ENCODE measurements around the gene ST6GALNAC5.

ST6GALNAC5 gene

GRCh38 chr1:77027847-77028246 lies 160.6 kb downstream of the ST6GALNAC5 start:
- no peak overlapping the region for H3K27ac ChIP-seq (ENCODE audit: low read depth, low read length)
- H3K9ac ChIP-seq (ENCODE audit: low read depth, low read length): no peak overlapping the region
- no peaks in the 10 kb centered on the region for H3K9me3 ChIP-seq (ENCODE audit: insufficient read depth, low read depth, low read length)
- no peak overlapping the region for H3K4me3 ChIP-seq (ENCODE audit: low read length)
- no peaks in the 10 kb centered on the region for H3K36me3 ChIP-seq (ENCODE audit: insufficient read depth, low read length)
- H3K4me1 ChIP-seq (ENCODE audit: insufficient read depth, low read length): peaks cover 22% of the 10 kb centered on the region; the same call in 1 of the 2 replicates
- H3K27me3 ChIP-seq (ENCODE audit: insufficient read depth, low read length): no peaks in the 10 kb centered on the region
- 83% methylated on average over 1 of the region's 1 CpG for WGBS

GRCh38 chr1:77030401-77031105 lies 163.3 kb downstream of the ST6GALNAC5 start:
- H3K9ac ChIP-seq (ENCODE audit: low read depth, low read length): no peak overlapping the region

DNA sequence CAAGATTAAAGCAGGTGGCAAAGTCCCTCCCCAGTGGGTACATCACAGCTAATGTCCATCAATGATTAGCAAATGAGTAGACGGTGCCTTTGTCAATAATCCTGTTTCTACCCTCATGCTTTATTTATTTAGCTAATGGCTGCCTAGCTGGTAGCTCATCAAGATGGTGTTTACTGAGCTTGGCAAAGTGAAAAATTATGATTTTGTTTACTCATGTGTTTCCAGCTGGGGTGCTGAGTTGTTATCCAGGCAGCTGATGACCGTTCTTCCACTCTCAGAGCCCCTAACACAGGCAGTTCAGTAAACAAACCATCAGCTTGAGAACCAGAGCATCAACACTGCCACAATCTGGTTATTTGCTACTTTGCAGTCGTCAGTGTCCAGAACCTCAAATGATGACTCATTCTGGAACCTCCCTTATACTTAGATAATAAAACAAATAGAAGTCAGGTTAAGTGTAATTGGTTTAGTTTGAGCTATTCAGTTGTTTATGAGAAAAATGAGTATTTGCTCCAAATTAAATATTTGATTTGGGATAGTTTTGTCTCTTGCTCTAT lies 163.9 kb downstream of the ST6GALNAC5 start:
- Histone ChIP-seq H3K4me3 (ENCODE audit: low read length) (no peak overlapping the region), H3K9me3 (ENCODE audit: insufficient read depth, low read depth, low read length) (no peaks in the 10 kb centered on the region), H3K4me1 (ENCODE audit: insufficient read depth, low read length) (peaks cover 18% of the 10 kb centered on the region; the same call in 1 of the 2 replicates), H3K9ac (ENCODE audit: low read depth, low read length) (no peak overlapping the region), H3K27me3 (ENCODE audit: insufficient read depth, low read length) (no peaks in the 10 kb centered on the region), H3K27ac (ENCODE audit: low read depth, low read length) (no peak overlapping the region), H3K36me3 (ENCODE audit: insufficient read depth, low read length) (no peaks in the 10 kb centered on the region)
- WGBS: 75% methylated on average over 3 of the region's 3 CpGs

More at GRCh38 chr1:77030401-77031105, 163.3 kb downstream of the ST6GALNAC5 start:
- WGBS: 98% methylated on average over 5 of the region's 5 CpGs
- H3K4me1 ChIP-seq (ENCODE audit: insufficient read depth, low read length): peaks cover 22% of the 10 kb centered on the region; the same call in 1 of the 2 replicates
- H3K9me3 ChIP-seq (ENCODE audit: insufficient read depth, low read depth, low read length): no peaks in the 10 kb centered on the region
- no peak overlapping the region for H3K4me3 ChIP-seq (ENCODE audit: low read length)
- H3K27ac ChIP-seq (ENCODE audit: low read depth, low read length): no peak overlapping the region
- no peaks in the 10 kb centered on the region for H3K36me3 ChIP-seq (ENCODE audit: insufficient read depth, low read length)
- H3K27me3 ChIP-seq (ENCODE audit: insufficient read depth, low read length): no peaks in the 10 kb centered on the region

DNA sequence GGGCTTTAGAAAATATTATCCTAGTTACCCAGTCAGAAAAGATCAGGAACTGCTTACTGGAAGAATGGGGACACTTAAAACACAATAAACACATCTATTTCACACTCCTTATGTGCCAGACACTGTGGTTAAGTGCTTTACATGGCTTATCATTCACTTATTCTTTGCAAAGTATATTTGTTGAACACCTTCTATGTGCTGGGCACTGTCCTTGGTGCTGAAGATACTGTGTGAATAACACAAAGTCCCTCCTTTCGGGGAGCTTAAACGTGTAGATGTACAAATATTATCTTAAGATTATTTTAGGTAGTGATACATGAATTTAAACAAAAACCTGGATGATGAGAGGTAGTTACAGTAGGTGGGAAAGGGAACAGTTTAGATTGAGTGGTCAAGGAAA lies 169.3 kb downstream of the ST6GALNAC5 start:
- Histone ChIP-seq H3K9me3 (ENCODE audit: insufficient read depth, low read depth, low read length) (no peaks in the 10 kb centered on the region), H3K4me3 (ENCODE audit: low read length) (no peak overlapping the region), H3K4me1 (ENCODE audit: insufficient read depth, low read length) (no peaks in the 10 kb centered on the region), H3K27me3 (ENCODE audit: insufficient read depth, low read length) (no peaks in the 10 kb centered on the region), H3K27ac (ENCODE audit: low read depth, low read length) (no peak overlapping the region), H3K9ac (ENCODE audit: low read depth, low read length) (no peak overlapping the region), H3K36me3 (ENCODE audit: insufficient read depth, low read length) (no peaks in the 10 kb centered on the region)
- 76% methylated on average over 2 of the region's 2 CpGs for WGBS

DNA sequence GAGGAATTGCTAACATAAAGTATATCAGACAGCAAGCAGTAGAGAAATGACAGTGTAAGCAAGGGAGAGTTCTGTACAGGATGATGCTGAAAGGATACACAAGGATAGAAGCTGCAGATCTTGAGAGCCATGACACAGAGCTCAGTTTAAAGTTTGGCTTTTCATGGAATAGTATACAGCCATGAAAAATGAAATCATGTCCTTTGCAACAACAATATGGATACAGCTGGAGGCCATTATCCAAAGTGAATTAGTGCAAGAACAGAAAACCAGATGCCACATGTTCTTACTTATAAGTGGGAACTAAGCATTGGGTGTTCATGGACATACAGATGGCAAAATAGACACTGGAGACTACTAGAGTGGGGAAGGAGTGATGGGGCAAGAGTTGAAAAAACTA lies 169.8 kb downstream of the ST6GALNAC5 start:
- H3K36me3 ChIP-seq (ENCODE audit: insufficient read depth, low read length): no peaks in the 10 kb centered on the region
- H3K27me3 ChIP-seq (ENCODE audit: insufficient read depth, low read length): no peaks in the 10 kb centered on the region
- no peaks in the 10 kb centered on the region for H3K4me1 ChIP-seq (ENCODE audit: insufficient read depth, low read length)
- no peak overlapping the region for H3K4me3 ChIP-seq (ENCODE audit: low read length)
- H3K9ac ChIP-seq (ENCODE audit: low read depth, low read length): no peak overlapping the region
- no peaks in the 10 kb centered on the region for H3K9me3 ChIP-seq (ENCODE audit: insufficient read depth, low read depth, low read length)
- no peak overlapping the region for H3K27ac ChIP-seq (ENCODE audit: low read depth, low read length)

- Histone ChIP-seq H3K4me3 (ENCODE audit: low read length) (no peak overlapping the region), H3K9me3 (ENCODE audit: insufficient read depth, low read depth, low read length) (no peaks in the 10 kb centered on the region), H3K27ac (ENCODE audit: low read depth, low read length) (no peak overlapping the region), H3K9ac (ENCODE audit: low read depth, low read length) (no peak overlapping the region), H3K27me3 (ENCODE audit: insufficient read depth, low read length) (no peaks in the 10 kb centered on the region), H3K36me3 (ENCODE audit: insufficient read depth, low read length) (no peaks in the 10 kb centered on the region), H3K4me1 (ENCODE audit: insufficient read depth, low read length) (no peaks in the 10 kb centered on the region)
- WGBS: 88% methylated on average over 1 of the region's 1 CpG
Observed at GRCh38 chr1:77038000-77038399, 170.7 kb downstream of the ST6GALNAC5 start.

DNA sequence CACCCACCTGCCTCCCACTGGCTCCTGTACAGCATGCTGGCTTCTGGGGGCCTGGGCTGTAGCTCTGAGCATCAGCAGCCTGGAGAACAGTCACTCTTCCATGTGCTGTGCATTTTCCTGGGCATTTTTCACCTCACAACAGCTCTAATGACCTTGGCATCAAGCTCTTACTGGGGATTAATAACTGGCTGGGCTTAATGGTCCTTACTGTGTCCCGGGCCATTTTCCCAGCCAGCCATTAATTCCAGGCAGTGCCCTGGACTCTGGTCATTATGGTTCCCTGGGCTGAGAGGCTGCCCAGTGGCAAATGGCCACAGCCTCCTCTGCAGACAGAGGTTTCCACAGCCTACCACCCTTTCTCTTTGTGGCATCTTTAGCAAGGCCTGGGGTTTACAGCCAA lies 171.8 kb downstream of the ST6GALNAC5 start:
- Histone ChIP-seq H3K9me3 (ENCODE audit: insufficient read depth, low read depth, low read length) (no peaks in the 10 kb centered on the region), H3K4me3 (ENCODE audit: low read length) (no peak overlapping the region), H3K4me1 (ENCODE audit: insufficient read depth, low read length) (no peaks in the 10 kb centered on the region), H3K27me3 (ENCODE audit: insufficient read depth, low read length) (no peaks in the 10 kb centered on the region), H3K27ac (ENCODE audit: low read depth, low read length) (no peak overlapping the region), H3K36me3 (ENCODE audit: insufficient read depth, low read length) (no peaks in the 10 kb centered on the region), H3K9ac (ENCODE audit: low read depth, low read length) (no peak overlapping the region)
- 92% methylated on average over 1 of the region's 1 CpG for WGBS

GRCh38 chr1:77039739-77040138 lies 172.5 kb downstream of the ST6GALNAC5 start:
- H3K4me1 ChIP-seq (ENCODE audit: insufficient read depth, low read length): no peaks in the 10 kb centered on the region
- H3K4me3 ChIP-seq (ENCODE audit: low read length): no peak overlapping the region
- H3K36me3 ChIP-seq (ENCODE audit: insufficient read depth, low read length): no peaks in the 10 kb centered on the region
- no peaks in the 10 kb centered on the region for H3K9me3 ChIP-seq (ENCODE audit: insufficient read depth, low read depth, low read length)
- 91% methylated on average over 8 of the region's 8 CpGs for WGBS
- no peak overlapping the region for H3K9ac ChIP-seq (ENCODE audit: low read depth, low read length)
- no peak overlapping the region for H3K27ac ChIP-seq (ENCODE audit: low read depth, low read length)
- H3K27me3 ChIP-seq (ENCODE audit: insufficient read depth, low read length): no peaks in the 10 kb centered on the region

DNA sequence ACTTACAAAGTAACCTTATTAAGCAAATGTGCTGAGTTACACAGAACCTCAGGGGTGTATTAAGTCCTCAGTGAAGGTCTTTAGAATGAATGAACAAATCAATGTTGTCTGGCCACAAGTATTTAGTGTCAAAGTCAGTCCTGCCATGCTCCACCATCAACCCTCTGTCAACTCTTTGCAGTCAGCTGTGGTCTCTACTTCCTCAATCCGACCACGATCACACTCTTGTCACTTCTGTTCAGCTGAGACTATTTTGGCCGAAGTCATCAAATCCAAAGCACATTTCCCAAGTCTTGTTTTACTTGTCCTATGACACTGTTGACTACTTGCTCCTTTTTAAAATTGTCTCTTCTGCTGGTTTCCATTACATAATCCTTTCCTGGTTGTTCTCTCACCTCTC lies 173.5 kb downstream of the ST6GALNAC5 start:
- WGBS: 96% methylated on average over 3 of the region's 3 CpGs
- H3K27ac ChIP-seq (ENCODE audit: low read depth, low read length): no peak overlapping the region
- no peaks in the 10 kb centered on the region for H3K9me3 ChIP-seq (ENCODE audit: insufficient read depth, low read depth, low read length)
- H3K4me1 ChIP-seq (ENCODE audit: insufficient read depth, low read length): no peaks in the 10 kb centered on the region
- no peak overlapping the region for H3K4me3 ChIP-seq (ENCODE audit: low read length)
- H3K9ac ChIP-seq (ENCODE audit: low read depth, low read length): no peak overlapping the region
- H3K27me3 ChIP-seq (ENCODE audit: insufficient read depth, low read length): no peaks in the 10 kb centered on the region
- H3K36me3 ChIP-seq (ENCODE audit: insufficient read depth, low read length): no peaks in the 10 kb centered on the region

GRCh38 chr1:77044133-77044849 lies 177.0 kb downstream of the ST6GALNAC5 start:
- H3K4me3 ChIP-seq (ENCODE audit: low read length): no peak overlapping the region
- H3K4me1 ChIP-seq (ENCODE audit: insufficient read depth, low read length): no peaks in the 10 kb centered on the region
- H3K27me3 ChIP-seq (ENCODE audit: insufficient read depth, low read length): no peaks in the 10 kb centered on the region
- no peak overlapping the region for H3K9ac ChIP-seq (ENCODE audit: low read depth, low read length)
- no peaks in the 10 kb centered on the region for H3K36me3 ChIP-seq (ENCODE audit: insufficient read depth, low read length)
- WGBS: 94% methylated on average over 20 of the region's 20 CpGs
- H3K27ac ChIP-seq (ENCODE audit: low read depth, low read length): no peak overlapping the region
- H3K9me3 ChIP-seq (ENCODE audit: insufficient read depth, low read depth, low read length): no peaks in the 10 kb centered on the region

DNA sequence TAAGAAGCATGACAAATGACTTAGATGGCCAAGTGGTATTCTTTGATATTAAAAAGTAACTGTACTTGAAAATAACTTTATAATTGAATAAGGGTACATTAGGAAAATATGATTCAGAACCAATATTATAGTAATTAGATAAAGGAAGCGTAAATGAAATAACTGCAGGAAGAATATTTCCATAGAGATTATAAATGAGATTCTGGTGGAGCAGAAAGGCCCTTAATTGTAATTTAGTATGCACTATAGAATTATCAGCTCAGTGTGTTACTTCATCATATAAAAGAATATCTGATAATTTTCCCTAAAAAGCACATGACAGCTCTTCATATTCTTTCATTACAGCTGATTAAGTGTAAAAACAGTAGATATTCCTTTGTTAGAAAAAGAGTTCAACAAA lies 180.3 kb downstream of the ST6GALNAC5 start:
- Histone ChIP-seq H3K9ac (ENCODE audit: low read depth, low read length) (no peak overlapping the region), H3K27ac (ENCODE audit: low read depth, low read length) (no peak overlapping the region), H3K9me3 (ENCODE audit: insufficient read depth, low read depth, low read length) (no peaks in the 10 kb centered on the region), H3K4me1 (ENCODE audit: insufficient read depth, low read length) (no peaks in the 10 kb centered on the region), H3K36me3 (ENCODE audit: insufficient read depth, low read length) (no peaks in the 10 kb centered on the region; the same call in 1 of the 2 replicates), H3K4me3 (ENCODE audit: low read length) (no peak overlapping the region), H3K27me3 (ENCODE audit: insufficient read depth, low read length) (no peaks in the 10 kb centered on the region)
- no CpG with 5 or more reads among the region's 1 CpG for WGBS

All from HUES64 (cell line).